ENCODE results near the gene POP5.

DNA sequence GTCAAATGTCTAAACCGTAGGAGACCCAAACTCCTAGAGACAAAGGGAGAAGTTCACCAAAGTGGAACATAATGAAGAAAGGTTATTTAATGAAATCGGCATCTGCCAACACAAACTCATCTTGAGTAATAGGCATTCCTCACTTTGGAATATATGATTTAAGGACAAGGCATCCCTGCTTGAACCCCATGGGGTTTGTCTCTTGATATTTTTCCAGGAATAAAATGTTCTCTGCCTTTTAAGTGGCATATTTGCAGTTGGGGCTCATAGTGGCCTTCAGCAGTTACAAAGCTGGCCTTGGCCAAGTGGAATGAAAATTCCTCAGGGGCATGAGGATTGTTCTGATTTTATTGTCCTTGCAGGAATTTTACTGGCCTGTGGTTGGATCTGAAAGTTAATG, 7.1 kb downstream of the POP5 start:
- TF ChIP-seq, protein P1, sequence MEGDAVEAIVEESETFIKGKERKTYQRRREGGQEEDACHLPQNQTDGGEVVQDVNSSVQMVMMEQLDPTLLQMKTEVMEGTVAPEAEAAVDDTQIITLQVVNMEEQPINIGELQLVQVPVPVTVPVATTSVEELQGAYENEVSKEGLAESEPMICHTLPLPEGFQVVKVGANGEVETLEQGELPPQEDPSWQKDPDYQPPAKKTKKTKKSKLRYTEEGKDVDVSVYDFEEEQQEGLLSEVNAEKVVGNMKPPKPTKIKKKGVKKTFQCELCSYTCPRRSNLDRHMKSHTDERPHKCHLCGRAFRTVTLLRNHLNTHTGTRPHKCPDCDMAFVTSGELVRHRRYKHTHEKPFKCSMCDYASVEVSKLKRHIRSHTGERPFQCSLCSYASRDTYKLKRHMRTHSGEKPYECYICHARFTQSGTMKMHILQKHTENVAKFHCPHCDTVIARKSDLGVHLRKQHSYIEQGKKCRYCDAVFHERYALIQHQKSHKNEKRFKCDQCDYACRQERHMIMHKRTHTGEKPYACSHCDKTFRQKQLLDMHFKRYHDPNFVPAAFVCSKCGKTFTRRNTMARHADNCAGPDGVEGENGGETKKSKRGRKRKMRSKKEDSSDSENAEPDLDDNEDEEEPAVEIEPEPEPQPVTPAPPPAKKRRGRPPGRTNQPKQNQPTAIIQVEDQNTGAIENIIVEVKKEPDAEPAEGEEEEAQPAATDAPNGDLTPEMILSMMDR (conservative IDR thresholded peaks at IDR 0.05; ENCODE audit: low read depth, low read length), result no peak
- TF ChIP-seq EZH2 (IDR thresholded peaks at IDR 0.05; ENCODE audit: borderline replicate concordance, low read depth, low read length, poor library complexity, severe bottlenecking), result no peak
